GM10266 (cell line): ENCODE measurements around the gene RHBDF2.

Experiments
- DNase-seq: peaks from one replicate; pipeline ENCODE4 v3.0.0; 2012; ENCODE audit errors: extremely low spot score
- CTCF ChIP-seq: IDR thresholded peaks from 2 replicates; pipeline ENCODE4 v1.5.1; 2012; ENCODE audit warnings: mild to moderate bottlenecking, low read depth; ENCODE audit not compliant: control insufficient read depth, insufficient read depth; ENCODE audit errors: missing control alignments

Gene RHBDF2

GRCh38 chr17:76506408-76507345 lies 5.5 kb upstream of the RHBDF2 start:
- peak; percentile 86 for DNase-seq
- TF ChIP-seq CTCF, result peak; percentile 91

- DNase-seq, result no peak
These were observed 2.9 kb upstream of the RHBDF2 start for GRCh38 chr17:76504117-76504516.

GRCh38 chr17:76502341-76503211 lies 1.4 kb upstream of the RHBDF2 start:
- TF ChIP-seq CTCF, result no peak
- no peak for DNase-seq

More at GRCh38 chr17:76504117-76504516, 2.9 kb upstream of the RHBDF2 start:
- no peak for TF ChIP-seq CTCF

- TF ChIP-seq CTCF, result no peak
- no peak for DNase-seq
These were observed 644 bp upstream of the RHBDF2 start for GRCh38 chr17:76501827-76502307.

- no peak for TF ChIP-seq CTCF
- no peak for DNase-seq
These were observed 541 bp downstream of the RHBDF2 start for GRCh38 chr17:76500747-76501017.

- no peak for DNase-seq
- TF ChIP-seq CTCF, result no peak
These were observed 1.0 kb downstream of the RHBDF2 start for GRCh38 chr17:76500074-76500746.
